Measurements from ENCODE around the gene CRIP1. TPM values are rescaled to one million over a fixed set of nuclear protein-coding genes. Genes with fewer than 3 reads are reported as not detected.

The CRIP1 gene
- total and polyA plus RNA-seq, 2 donors (not counting 3 experiments of a cell fraction or from before 2014, with no cell fraction given), result 3.1 to 8.1 TPM

- H3K9me1 ChIP-seq (replicated peaks; ENCODE audit: control insufficient read depth, extremely low read depth, insufficient read depth, low read length), result no peaks in the 10 kb centered on the region
- H3K9me3 ChIP-seq (replicated peaks; ENCODE audit: control insufficient read depth, insufficient read depth, low read length), result no peaks in the 10 kb centered on the region
- H2AFZ ChIP-seq (ENCODE audit: low read depth, low read length), result no peak overlapping the region
- no peak overlapping the region for H3K4me2 ChIP-seq (ENCODE audit: insufficient read depth, low read length)
- H4K20me1 ChIP-seq (replicated peaks; ENCODE audit: control insufficient read depth, extremely low read depth, insufficient read depth, low read length), result no peaks in the 10 kb centered on the region
- peaks cover 3 to 5% of the 10 kb centered on the region in 2 experiments for H3K36me3 ChIP-seq (ENCODE audit: control insufficient read depth in 2 of 2, extremely low read depth in 1 of 2, insufficient read depth in 2 of 2, low read length in 2 of 2)
- peaks cover 0 to 12% of the 10 kb centered on the region in 2 experiments for H3K27me3 ChIP-seq (ENCODE audit: control insufficient read depth in 2 of 2, insufficient read depth in 2 of 2, low read length in 2 of 2)
- POLR2A ChIA-PET, result no interaction called here
- dilution Hi-C loops (cut with MboI; ENCODE audit: extremely low pct_ligation_motif_present, low sequenced_read_pairs) (no loop called here), intact Hi-C loops (cut with micrococcal nuclease) (loop anchor here (2.0 kb wide), 1 partner anchor 183 kb away; the partner anchor contains the start of gene BRF1)
- H3K4me3 ChIP-seq (replicated peaks in 1 of 3; ENCODE audit: insufficient read depth in 1 of 3, low read depth in 1 of 3, low read length in 3 of 3), result no peak overlapping the region
- H3K79me2 ChIP-seq (ENCODE audit: control insufficient read depth, insufficient read depth, low read length), result no peaks in the 10 kb centered on the region
- DNase-seq (ENCODE audit: low read depth, low spot score) (no peak), FAIRE-seq (no peak)
- no peak overlapping the region for H3K9ac ChIP-seq (replicated peaks; ENCODE audit: extremely low read depth, insufficient read depth, low read length)
- H3K27ac ChIP-seq (ENCODE audit: insufficient read depth, low read depth, low read length), result no peak overlapping the region
- peaks cover 14% of the 10 kb centered on the region for H3K4me1 ChIP-seq (ENCODE audit: control insufficient read depth, extremely low read depth, insufficient read depth, low read length)
- TF ChIP-seq GATA2 (IDR thresholded peaks at IDR 0.05; ENCODE audit: insufficient read depth, insufficient read length, low read depth, low read length) (no peak), CTCF (IDR thresholded peaks at IDR 0.05; ENCODE audit: extremely low read depth in 1 of 2, insufficient read depth in 1 of 2, low read depth in 1 of 2, low read length in 2 of 2) (no peak), POLR2AphosphoS5 (IDR thresholded peaks at IDR 0.05; ENCODE audit: insufficient read depth, low read depth, low read length) (no peak), POLR2A (IDR thresholded peaks at IDR 0.05; ENCODE audit: low read depth, low read length) (no peak), JUN (IDR thresholded peaks at IDR 0.05; ENCODE audit: borderline replicate concordance, insufficient read depth, insufficient read length, low read depth) (no peak), FOS (IDR thresholded peaks at IDR 0.05; ENCODE audit: borderline replicate concordance, insufficient read depth, low read length) (no peak)
- TF ChIP-seq, protein P1, sequence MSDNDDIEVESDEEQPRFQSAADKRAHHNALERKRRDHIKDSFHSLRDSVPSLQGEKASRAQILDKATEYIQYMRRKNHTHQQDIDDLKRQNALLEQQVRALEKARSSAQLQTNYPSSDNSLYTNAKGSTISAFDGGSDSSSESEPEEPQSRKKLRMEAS (IDR thresholded peaks at IDR 0.05; ENCODE audit: insufficient read depth, insufficient read length), result no peak
- no TSS peak for BruUV-seq (replicated peaks)
- CTCF ChIA-PET, result interaction anchor here (3.2 kb wide), 1 partner anchor 113 kb away, joined by 51 read pairs; no protein-coding TSS in a partner anchor
Observed at GRCh38 chr14:105483300-105484068, 3.2 kb upstream of the CRIP1 start.

Data from endothelial cell of umbilical vein (primary cell).